Measurements from ENCODE around the gene CHD6. TPM values are rescaled to one million over a fixed set of nuclear protein-coding genes. Genes with fewer than 3 reads are reported as not detected.

The CHD6 gene
- total RNA-seq, 2 experiments from 2014 or later, result 19.4 to 20.3 TPM

DNA sequence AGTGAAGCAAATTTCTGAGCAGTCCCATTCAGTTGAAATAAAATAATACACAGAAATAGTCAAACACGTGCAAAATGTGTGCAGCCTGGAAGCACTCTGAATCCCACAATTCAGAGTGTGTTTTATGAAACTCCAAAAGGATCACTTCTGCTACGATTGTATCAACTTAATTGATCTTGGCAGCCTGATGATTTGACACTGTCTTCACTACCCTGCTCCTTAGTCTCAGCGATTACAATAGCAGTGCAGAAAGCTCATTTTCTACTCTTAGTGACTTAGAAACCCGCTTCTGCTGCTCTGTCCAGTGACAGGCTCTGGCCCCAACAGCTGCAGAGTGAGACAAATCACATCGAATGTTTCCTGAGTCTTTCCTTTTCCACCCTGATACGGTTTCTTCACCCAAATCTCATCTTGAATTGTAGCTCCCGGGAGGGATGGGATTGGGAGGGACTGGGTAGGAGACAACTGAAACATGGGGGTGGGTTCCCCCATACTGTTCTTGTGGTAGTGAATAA lies 235.3 kb downstream of the CHD6 start:
- ChIA-PET CTCF (no interaction called here), POLR2A (no interaction called here)

- CTCF ChIA-PET, result no interaction called here
- POLR2A ChIA-PET, result no interaction called here
These were observed 237.5 kb downstream of the CHD6 start for GRCh38 chr20:41380551-41381193.

DNA sequence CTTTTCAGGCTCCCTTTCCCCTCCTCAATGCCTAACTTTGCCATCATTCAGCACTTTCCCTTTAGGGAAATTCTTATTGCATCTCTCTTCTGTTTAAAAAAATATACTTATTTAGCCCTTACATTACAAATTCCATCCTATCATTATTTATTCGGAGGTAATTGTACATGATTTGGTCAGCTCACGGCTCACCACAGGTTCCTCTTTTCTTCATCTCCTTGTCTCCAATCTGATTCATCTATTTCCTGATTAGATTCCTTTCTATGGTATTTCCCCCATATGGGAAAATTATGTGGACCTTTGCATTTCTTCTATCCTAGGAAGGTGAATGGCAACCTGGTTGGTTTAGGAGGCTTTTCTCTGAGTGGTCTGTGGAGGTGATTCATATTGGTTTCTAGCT lies 238.6 kb downstream of the CHD6 start:
- POLR2A ChIA-PET, result no interaction called here
- CTCF ChIA-PET, result no interaction called here

- POLR2A ChIA-PET, result no interaction called here
- CTCF ChIA-PET, result no interaction called here
These were observed 240.9 kb downstream of the CHD6 start for GRCh38 chr20:41377275-41377674.

GRCh38 chr20:41376349-41376748 lies 241.8 kb downstream of the CHD6 start:
- POLR2A ChIA-PET, result no interaction called here
- CTCF ChIA-PET, result no interaction called here

DNA sequence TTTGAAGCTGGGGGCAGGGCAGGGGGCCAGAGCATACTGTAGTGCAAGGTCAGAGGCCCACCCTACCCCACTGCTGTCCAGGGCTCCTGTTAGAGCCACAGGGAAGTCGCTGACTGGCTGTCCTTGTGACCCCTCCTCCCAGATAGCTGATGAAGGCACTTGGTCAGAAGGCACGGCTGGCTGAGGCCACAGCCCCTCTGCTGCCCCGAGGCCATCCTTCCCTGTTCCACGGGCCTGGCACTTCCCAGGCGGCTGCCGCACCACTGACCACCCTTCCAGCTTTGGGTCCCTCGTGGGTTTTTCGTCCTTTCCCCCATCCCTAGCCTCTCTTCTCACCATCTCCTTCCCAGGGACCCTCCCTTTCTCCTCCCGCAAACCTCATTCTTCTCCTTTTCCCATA lies 242.3 kb downstream of the CHD6 start:
- POLR2A ChIA-PET, result no interaction called here

GRCh38 chr20:41373931-41374920 lies 244.0 kb downstream of the CHD6 start:
- ChIA-PET CTCF (no interaction called here), POLR2A (no interaction called here)

More for the DNA sequence above, 242.3 kb downstream of the CHD6 start:
- CTCF ChIA-PET, result no interaction called here

DNA sequence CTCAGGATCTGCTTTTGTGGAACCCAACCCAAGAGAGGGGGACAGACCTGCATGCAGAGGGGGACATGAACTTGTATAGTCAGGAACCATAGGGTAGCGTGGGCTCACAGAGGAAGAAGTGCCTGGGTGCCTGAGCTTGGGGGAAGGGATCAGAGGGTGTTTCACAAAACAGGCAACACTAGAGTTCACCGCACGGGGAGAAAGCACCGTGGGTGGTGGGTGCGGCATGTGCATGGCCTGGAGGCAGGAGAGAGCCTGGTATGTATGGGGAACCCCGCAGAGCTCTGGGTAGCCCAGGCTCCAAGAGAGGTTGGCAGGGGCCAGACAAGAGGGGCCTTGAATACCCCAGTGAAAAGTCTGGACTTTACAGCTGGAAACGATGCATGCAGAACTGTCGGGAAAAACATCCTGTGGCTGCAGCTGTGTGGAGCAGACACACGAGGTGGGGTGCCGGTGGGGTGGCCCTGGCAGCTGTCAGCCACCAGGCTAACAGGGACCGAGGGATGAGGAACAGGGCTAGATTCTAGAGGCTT lies 244.9 kb downstream of the CHD6 start:
- POLR2A ChIA-PET, result no interaction called here

GRCh38 chr20:41371371-41371770 lies 246.8 kb downstream of the CHD6 start:
- POLR2A ChIA-PET, result no interaction called here
- CTCF ChIA-PET, result no interaction called here

More for the DNA sequence above, 244.9 kb downstream of the CHD6 start:
- CTCF ChIA-PET, result no interaction called here

- POLR2A ChIA-PET, result no interaction called here
These were observed 248.0 kb downstream of the CHD6 start for GRCh38 chr20:41370176-41370575.

GRCh38 chr20:41369673-41370072 lies 248.5 kb downstream of the CHD6 start:
- ChIA-PET CTCF (no interaction called here), POLR2A (no interaction called here)

More at GRCh38 chr20:41370176-41370575, 248.0 kb downstream of the CHD6 start:
- CTCF ChIA-PET, result no interaction called here

DNA sequence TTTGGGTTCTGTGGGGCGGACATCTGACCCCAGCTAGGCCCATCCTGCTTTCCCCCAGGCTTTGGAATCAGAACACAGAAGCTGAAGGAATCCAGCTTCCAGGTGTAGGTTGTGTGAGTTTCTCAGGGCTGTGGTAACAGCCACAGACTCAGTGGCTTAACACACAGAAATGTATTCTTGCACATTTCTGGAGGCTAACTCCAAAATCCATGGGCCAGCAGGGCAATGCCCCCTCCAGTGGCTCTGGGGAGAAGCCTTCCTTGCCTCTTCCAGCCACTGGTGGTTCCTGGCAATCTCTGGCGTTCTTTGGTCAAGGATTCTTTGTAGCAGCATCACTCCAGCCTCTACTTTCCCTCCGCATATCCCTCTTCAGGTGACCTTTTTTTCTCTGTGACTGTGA lies 250.2 kb downstream of the CHD6 start:
- CTCF ChIA-PET, result no interaction called here
- POLR2A ChIA-PET, result no interaction called here

DNA sequence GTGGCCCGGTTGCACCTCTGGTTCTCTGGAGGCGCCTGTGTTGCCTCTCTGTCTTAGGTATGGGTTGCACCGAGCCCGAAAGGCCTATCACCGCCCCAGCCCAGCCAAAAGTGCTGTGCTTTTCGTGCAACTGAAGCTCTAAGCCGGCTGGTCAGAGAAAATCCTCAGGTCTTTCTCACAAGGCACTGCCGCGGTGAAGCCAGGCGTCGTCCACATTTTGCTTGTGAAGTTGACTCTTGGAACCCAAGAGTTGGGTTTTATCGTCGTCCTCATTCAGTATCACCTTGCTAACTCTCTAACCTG lies 250.8 kb downstream of the CHD6 start:
- POLR2A ChIA-PET, result no interaction called here

DNA sequence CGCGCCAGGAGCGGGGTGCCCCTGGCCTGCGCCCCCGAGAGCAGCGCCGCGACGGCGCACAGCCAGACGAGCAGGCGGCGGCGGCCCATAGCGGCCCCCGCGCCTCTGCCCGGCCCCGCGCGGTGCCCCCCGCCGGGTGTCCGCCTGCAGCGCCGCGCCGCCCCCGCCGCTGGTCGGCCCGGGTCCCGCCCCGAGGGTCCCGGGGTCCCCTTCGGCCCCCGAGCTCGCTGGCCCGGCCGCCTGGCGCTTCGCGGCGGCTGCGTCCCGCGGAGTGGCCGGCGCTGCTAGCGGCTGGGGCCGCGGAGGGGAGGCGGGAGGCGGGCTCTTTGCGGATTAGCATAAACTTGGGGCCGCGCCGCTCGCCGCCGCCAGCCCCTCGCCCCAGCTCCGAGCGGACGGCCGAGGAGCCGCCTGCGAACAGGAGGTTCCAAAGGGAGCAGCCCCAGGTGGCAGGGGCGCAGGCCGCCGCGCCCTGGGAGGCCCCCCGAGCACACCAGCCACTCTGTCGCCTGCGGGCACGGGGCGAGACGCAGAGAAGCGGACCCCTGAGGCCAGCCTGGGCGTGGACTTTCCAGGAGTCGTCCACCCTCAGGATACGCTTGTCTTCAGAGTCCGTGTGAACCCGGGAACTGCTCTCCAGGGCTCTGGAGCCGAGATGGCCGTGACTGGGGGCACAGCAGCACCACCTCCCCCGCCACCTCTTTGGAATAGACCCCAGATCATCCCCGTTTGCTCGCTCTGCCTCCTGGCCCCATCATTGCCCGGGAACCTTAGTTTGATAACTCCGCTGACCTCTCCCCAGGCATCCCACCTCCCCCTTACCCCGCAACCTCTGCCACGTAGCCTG lies 251.4 kb downstream of the CHD6 start, which contains the start of gene EMILIN3:
EMILIN3 (minus strand) TSS at position 273 of the 847 bp plus-strand sequence; CDS start at position 89, 184 bp downstream.
- ChIA-PET POLR2A (no interaction called here), CTCF (no interaction called here)

More for the DNA sequence above, 250.8 kb downstream of the CHD6 start:
- CTCF ChIA-PET, result no interaction called here

DNA sequence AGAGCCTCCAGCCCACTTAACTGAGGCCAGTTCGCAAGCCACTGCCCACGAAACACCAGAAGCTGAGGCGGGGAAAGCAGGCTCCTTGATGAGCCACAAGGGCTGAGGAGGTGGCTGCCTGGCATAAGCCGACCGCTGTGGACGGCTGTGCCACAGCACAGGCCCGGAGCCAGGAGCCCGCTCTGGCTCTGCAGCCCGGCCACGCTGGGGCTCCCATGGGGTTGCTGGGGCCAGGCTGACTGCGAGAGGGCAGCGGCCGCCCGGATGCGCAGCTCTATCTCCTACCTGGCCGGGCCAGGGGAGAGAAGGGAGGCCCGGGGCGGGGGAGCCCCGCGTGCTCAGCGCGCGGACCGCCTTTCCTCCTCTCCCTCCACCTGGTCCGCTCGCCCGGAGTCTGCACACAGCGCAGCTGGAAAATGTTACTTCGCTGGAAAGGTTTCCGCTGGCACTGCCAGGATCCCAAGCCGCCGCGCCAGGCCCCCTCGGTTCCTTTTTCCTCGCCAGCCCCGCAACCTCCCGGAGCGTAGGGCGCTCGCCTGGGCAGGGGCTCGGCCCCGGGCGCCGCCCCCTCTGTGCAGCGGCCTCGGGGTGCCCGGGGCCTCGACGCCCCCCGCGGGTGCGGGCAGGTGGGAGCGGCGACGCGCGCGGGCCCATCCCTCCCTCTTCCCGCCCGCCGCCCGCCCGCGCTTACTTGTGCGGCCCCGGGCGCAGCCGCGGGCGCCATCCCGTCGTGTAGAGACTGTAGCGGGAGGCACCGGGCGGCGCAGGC lies 252.2 kb downstream of the CHD6 start:
- ChIA-PET CTCF (no interaction called here), POLR2A (interaction anchor here (0.7 kb wide), 1 partner anchor 19 kb away, joined by 3 read pairs; no protein-coding TSS in a partner anchor)

GRCh38 chr20:41364967-41365765 lies 253.0 kb downstream of the CHD6 start:
- ChIA-PET CTCF (no interaction called here), POLR2A (interaction anchor here (0.7 kb wide), 1 partner anchor 20 kb away, joined by 3 read pairs; no protein-coding TSS in a partner anchor)

DNA sequence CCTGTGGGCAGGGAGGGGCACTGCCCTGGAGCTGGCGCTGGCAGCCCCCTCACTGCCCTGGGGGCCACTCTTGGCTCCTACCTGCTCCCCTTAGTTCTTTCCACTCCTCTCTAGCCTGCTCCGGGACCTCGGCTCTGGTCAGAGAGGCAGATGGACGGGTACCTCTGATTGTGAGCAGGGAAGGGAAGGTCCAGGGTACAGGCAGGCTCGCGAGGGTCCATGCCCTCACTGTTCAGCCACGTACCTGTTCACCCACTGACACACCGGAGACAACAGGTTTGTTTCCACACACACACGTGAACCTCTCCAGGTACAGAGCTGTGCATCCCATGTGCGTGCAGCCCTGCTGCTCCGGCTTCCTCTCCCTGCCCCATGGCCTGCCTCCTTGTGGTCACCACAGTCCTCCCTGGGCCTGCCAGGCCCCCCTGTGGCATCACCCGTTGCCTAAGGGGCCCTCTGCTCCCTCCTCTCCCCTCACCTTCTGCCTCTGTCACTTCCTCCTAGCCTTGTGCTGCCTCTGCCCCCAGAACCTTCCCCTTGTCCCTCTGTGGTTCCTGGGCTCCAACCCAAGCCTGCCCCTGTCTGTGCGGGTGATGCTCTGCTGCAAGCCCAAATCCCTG lies 253.8 kb downstream of the CHD6 start:
- ChIA-PET CTCF (no interaction called here), POLR2A (no interaction called here)

DNA sequence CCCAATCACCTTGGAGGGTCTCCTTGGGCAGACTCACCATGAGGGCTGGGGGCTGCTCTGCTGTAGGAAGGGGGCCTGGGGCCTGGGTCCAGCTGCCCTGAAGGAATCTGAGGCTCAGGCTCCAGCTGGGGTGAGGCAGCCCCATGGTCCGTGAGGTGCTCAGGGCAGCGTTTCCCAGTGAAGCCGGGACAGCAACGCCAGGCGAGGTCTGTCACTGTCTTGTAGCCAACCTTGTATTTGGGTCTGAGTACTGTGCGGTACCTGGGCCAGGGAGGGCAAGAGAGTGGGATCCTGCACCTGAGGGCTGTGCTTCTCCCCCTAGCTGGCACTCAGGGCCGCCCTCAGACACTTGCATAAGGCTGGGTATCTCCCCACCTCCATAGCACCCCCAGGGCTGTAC lies 254.6 kb downstream of the CHD6 start:
- CTCF ChIA-PET, result no interaction called here
- POLR2A ChIA-PET, result no interaction called here

Data from activated CD8-positive, alpha-beta memory T cell treated with anti-CD3 and anti-CD28 coated beads for 36 hours (primary cell).